Sigmoid colon (tissue), 3 donors: ENCODE measurements around the gene CMC1.

ENCODE experiments used
- CTCF ChIP-seq, 4 experiments: fragments of 450-650 bp in 3 of 4; fragments of 200-600 bp in 1 of 4; IDR thresholded peaks; one replicate each; pipeline ENCODE4 v1.5.1; 2016 to 2019; ENCODE audit warnings: antibody characterized with exemption in 4 of 4, mild to moderate bottlenecking in 3 of 4, moderate library complexity in 2 of 4
- POLR2A ChIP-seq, 2 donors: fragments of 450-650 bp; IDR thresholded peaks; one replicate each; pipeline ENCODE4 v1.6.1; 2016; ENCODE audit warnings: antibody characterized with exemption in 2 of 2, mild to moderate bottlenecking in 2 of 2, moderate library complexity in 2 of 2

DNA sequence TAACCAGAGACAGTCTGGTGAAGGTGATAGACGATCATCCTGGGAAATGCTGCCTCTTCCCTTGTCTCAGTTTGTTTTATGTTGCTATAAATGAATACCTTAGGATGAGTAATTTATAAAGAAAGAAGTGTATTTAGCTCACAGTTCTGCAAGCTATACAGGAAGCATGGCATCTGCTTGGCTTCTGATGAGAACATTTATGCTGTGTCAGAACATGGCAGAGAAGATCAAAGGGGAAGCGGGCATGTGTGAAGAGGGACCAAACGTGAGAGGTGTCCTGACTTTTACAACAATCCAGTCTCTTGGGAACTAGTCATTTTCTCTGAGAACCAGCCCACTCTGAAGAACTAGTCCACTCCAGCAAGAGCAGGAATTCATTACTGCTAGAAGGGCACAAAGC is 9.6 kb downstream of the CMC1 start:
- no peak for TF ChIP-seq CTCF (IDR thresholded peaks at IDR 0.05)
- TF ChIP-seq POLR2A (IDR thresholded peaks at IDR 0.05) = no peak
